Activated naive CD4-positive, alpha-beta T cell treated with Interleukin-2 at 50 U/mL for 16 hours (primary cell): ENCODE measurements around the gene FABP1.

ENCODE experiments used
- DNase-seq: peaks from one replicate; pipeline ENCODE4 v3.0.0-alpha.2; 2020

The FABP1 gene

GRCh38 chr2:88077080-88077479, 50.8 kb downstream of the FABP1 start:
- no peak for DNase-seq

DNA sequence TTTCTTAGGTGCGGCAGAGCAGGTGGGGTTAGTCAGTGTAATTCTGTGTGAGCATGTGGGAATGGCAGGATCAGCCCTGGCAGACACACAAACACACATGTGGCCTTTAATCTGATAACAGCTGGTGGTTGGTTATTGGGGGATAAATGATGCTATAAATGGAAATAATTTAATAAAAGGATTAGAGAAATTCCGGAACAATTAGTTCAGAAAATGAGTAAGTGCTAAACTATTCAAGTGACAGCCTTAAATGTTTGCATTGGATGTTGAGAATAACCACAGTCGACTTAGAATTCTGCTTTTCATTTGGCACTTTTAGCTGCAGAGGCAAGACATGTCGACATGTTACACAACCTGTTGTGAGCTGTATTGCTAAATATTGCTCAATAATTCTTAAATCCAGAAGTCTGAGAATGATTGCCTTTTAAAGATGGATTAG, 53.0 kb downstream of the FABP1 start:
- DNase-seq: no peak

GRCh38 chr2:88074150-88074549, 53.7 kb downstream of the FABP1 start:
- no peak for DNase-seq
